AG04450 (cell line): Measurements from ENCODE around the gene PDK1. TPM values are rescaled to one million over a fixed set of nuclear protein-coding genes. Genes with fewer than 3 reads are reported as not detected.
A peak's percentile ranks its signal among the peaks of the same experiment; 100 is the strongest.

Experiments used
- CTCF ChIA-PET: fragments of 300-600, 350-600 bp; formaldehyde crosslinking; extraction: SDS; loops from one replicate; lab custom pipeline; 2022; ENCODE audit warnings: antibody characterized with exemption, inconsistent platforms; lab: Charles Lee
- POLR2A ChIA-PET: fragments of 350-600 bp; formaldehyde crosslinking; extraction: SDS; loops from one replicate; lab custom pipeline; 2021; ENCODE audit warnings: antibody characterized with exemption, inconsistent platforms; lab: Yijun Ruan, JAX
- DNase-seq: peaks from one replicate; pipeline ENCODE4 v3.0.0-alpha.2; 2011; ENCODE audit warnings: low read depth, low spot score
- H3K27ac ChIP-seq: one replicate; pipeline ENCODE4 v1.5.1; 2012; ENCODE audit warnings: low read depth, low read length, control low read depth
- H3K27me3 ChIP-seq: one replicate; pipeline ENCODE4 v1.6.0; 2012; ENCODE audit warnings: low read length; ENCODE audit not compliant: control insufficient read depth, insufficient read depth
- H3K4me3 ChIP-seq: 2 replicates; pipeline ENCODE4 v1.5.1; 2011; ENCODE audit warnings: mild to moderate bottlenecking, low read depth, low read length, control low read depth
- H3K9me3 ChIP-seq: 2 replicates; pipeline ENCODE4 v1.5.1; 2012; ENCODE audit warnings: low read length; ENCODE audit not compliant: control insufficient read depth, insufficient read depth
- CTCF ChIP-seq: IDR thresholded peaks from 2 replicates; pipeline ENCODE4 v1.5.1; 2011; ENCODE audit warnings: low read depth, low read length, control low read depth, inconsistent platforms
- polyA plus RNA-seq: library from polyadenylated mRNA; depleted of rRNA; stranded (reverse); fragments of >200 nt; gene quantifications from 2 replicates; pipeline ENCODE4 v1.2.3, GENCODE V29; 2011

PDK1 gene
- polyA plus RNA-seq, 1 experiment: 32.8 TPM

- Histone ChIP-seq H3K27me3 (no peaks in the 10 kb centered on the region), H3K9me3 (peaks cover 9% of the 10 kb centered on the region), H3K27ac (no peak overlapping the region), H3K4me3 (no peak overlapping the region)
- no peak for DNase-seq
- TF ChIP-seq CTCF: no peak
- CTCF ChIA-PET: no interaction called here
- POLR2A ChIA-PET: no interaction called here
Measured at GRCh38 chr2:172550419-172550818, 5.5 kb upstream of the PDK1 start.

GRCh38 chr2:172551271-172551670 is 4.6 kb upstream of the PDK1 start:
- ChIA-PET POLR2A (no interaction called here), CTCF (interaction anchor here (0.7 kb wide), 1 partner anchor 96 kb away, joined by 5 read pairs; no protein-coding TSS in a partner anchor)
- peaks cover 9% of the 10 kb centered on the region for H3K9me3 ChIP-seq
- no peak for TF ChIP-seq CTCF
- DNase-seq: no peak
- no peak overlapping the region for H3K27ac ChIP-seq
- no peaks in the 10 kb centered on the region for H3K27me3 ChIP-seq
- H3K4me3 ChIP-seq: no peak overlapping the region

- H3K9me3 ChIP-seq: peaks cover 4% of the 10 kb centered on the region
- POLR2A ChIA-PET: no interaction called here
- no peak overlapping the region for H3K4me3 ChIP-seq
- H3K27me3 ChIP-seq: no peaks in the 10 kb centered on the region
- CTCF ChIA-PET: interaction anchor here (0.7 to 1.2 kb wide), 4 partner anchors 40 to 162 kb away, joined by 3 to 4 read pairs (median 3); no protein-coding TSS in a partner anchor
- DNase-seq: peak; percentile 69
- TF ChIP-seq CTCF: no peak
- H3K27ac ChIP-seq: peak overlapping the region; percentile 53
Measured at GRCh38 chr2:172552547-172553291, 3.2 kb upstream of the PDK1 start.

- no peak for TF ChIP-seq CTCF
- H3K9me3 ChIP-seq: no peaks in the 10 kb centered on the region
- CTCF ChIA-PET: interaction anchor here (0.6 to 1.3 kb wide), 3 partner anchors 93 to 955 kb away, joined by 3 read pairs; no protein-coding TSS in a partner anchor
- no peak overlapping the region for H3K27ac ChIP-seq
- H3K4me3 ChIP-seq: no peak overlapping the region; the same call in 1 of the 2 replicates
- no peaks in the 10 kb centered on the region for H3K27me3 ChIP-seq
- DNase-seq: no peak
- POLR2A ChIA-PET: no interaction called here
Measured at GRCh38 chr2:172554352-172555271, 1.3 kb upstream of the PDK1 start.
